Thyroid gland (tissue), 4 donors: ENCODE results near the gene CCDC87. TPM values are rescaled to one million over a fixed set of nuclear protein-coding genes. Genes with fewer than 3 reads are reported as not detected.

Source experiments
- DNase-seq, 2 donors: peaks; one replicate each; pipeline ENCODE4 v3.0.0-alpha.2; 2019
- H3K27ac ChIP-seq, 3 donors: fragments of 200-600 bp; sonication (generic); 1 replicate in 2 of 3; 2 replicates in 1 of 3; pipeline ENCODE4 v1.5.1; 2016 to 2019; ENCODE audit warnings: mild to moderate bottlenecking in 1 of 3, moderate library complexity in 1 of 3
- H3K27me3 ChIP-seq: fragments of 200-600 bp; sonication (generic); one replicate; pipeline ENCODE4 v1.5.1; 2019
- H3K36me3 ChIP-seq, 2 donors: fragments of 200-600 bp; sonication (generic); one replicate each; pipeline ENCODE4 v1.5.1; 2016 to 2019
- H3K4me1 ChIP-seq, 2 donors: fragments of 200-600 bp; sonication (generic); one replicate each; pipeline ENCODE4 v1.5.1; 2017 to 2019
- H3K4me3 ChIP-seq, 3 donors: fragments of 200-600 bp; sonication (generic); replicated peaks in 1 of 3; 1 replicate in 2 of 3; 2 replicates in 1 of 3; pipeline ENCODE4 v1.5.1; 2016; ENCODE audit warnings: mild to moderate bottlenecking in 1 of 3
- H3K9me3 ChIP-seq: fragments of 200-600 bp; sonication (generic); one replicate; pipeline ENCODE4 v1.5.1; 2017
- CTCF ChIP-seq, 6 experiments: fragments of 200-600 bp in 3 of 6; fragments of 450-650 bp in 3 of 6; sonication (generic) in 3 of 6; IDR thresholded peaks; one replicate each; pipeline ENCODE4 v1.5.1; 2016 to 2019; ENCODE audit warnings: antibody characterized with exemption in 6 of 6, mild to moderate bottlenecking in 2 of 6, inconsistent platforms in 1 of 6, moderate library complexity in 1 of 6
- POLR2A ChIP-seq, 2 donors: fragments of 450-650 bp; IDR thresholded peaks; one replicate each; pipeline ENCODE4 v1.6.1; 2017; ENCODE audit warnings: antibody characterized with exemption in 2 of 2, mild to moderate bottlenecking in 2 of 2, moderate library complexity in 1 of 2
- WGBS, 2 donors: methylation state at CpG; one replicate each; pipeline ENCODE4 v1.1.5; 2017; 5-methylcytosine and 5-hydroxymethylcytosine counted together
- intact Hi-C: fragments of 100-400 bp; cut with DNase I; formaldehyde crosslinking; loops from one replicate; pipeline ENCODE4 v1.15.1; 2023
- total RNA-seq, 4 donors: library from RNA; depleted of rRNA; stranded (reverse); fragments of >200 nt; gene quantifications; one replicate each; pipeline ENCODE4 v1.2.3, GENCODE V29; 2016

The CCDC87 gene
- total RNA-seq, 4 donors from 2014 or later, result 0.92 to 2.1 (median 1.1) TPM

DNA sequence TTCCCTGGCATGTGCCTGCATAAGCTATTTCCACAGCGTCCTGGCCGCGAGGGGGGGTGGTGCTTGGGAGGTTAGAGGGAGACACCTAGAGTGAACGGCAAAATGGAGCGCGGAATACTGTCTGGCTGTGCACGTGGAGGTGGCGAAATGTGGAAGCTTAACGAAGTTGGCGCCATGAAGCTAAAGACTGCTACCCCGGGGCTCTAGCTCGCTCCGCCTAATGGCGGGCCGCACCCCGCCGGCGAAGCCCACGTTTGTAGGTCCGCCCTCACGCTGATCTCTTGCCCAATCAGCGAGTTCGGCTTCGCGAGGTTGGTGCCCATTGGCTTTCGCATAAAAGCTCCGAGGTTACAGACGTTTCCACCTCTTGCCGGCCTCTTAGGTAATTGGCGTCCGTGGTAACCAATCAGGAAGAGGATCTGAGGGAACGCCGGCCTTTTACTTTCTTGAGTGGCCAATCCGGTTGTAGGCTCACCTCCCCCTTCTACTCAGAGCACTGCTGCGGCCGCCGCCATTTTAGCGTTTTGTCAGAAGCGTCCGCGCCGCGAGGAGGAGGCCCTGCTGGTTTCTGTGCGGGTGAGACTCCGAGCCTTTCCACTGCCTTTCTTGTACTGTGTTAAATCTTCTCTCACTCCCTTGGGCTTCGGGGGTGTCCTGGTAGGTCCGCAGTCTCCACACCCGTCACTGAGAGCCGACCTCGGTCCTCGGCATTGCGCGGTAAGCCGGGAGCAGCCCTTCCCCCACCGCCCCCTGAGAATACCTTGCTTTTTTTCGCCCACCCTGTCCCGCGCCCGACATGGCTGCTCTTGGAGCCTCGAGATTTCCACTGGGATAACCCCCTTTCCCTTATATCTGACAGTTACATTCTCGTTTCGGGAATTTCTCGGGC lies 45.6 kb upstream of the CCDC87 start, which contains the start of gene RBM4:
Gene RBM4, plus strand, starts transcription at position 527 of the 889 bp plus-strand sequence. CDS start 1,009 bp downstream, outside the sequence.
- 1% methylated on average over 49 to 62 of the region's 63 CpGs for WGBS, 2 donors
- intact Hi-C loops, result loop anchor here (2.0 to 5.0 kb wide), 2 partner anchors 22 to 39 kb away; partner anchors contain the start of genes RBM14 and RBM4B
- Histone ChIP-seq H3K4me3 (peak within 1 kb of the TSS; percentile 38 to 78 (median 42)), H3K27me3 (no peaks in the 10 kb centered on the region), H3K27ac (peak within 1 kb of the TSS; percentile 60 to 89 (median 82)), H3K4me1 (peaks cover 40 to 49% of the 10 kb centered on the region in 2 donors), H3K36me3 (peaks cover 8 to 16% of the 10 kb centered on the region in 2 donors), H3K9me3 (no peaks in the 10 kb centered on the region)
- peak; percentile 98 for DNase-seq
- TF ChIP-seq POLR2A (IDR thresholded peaks at IDR 0.05) (peak; percentile 82 to 94), CTCF (IDR thresholded peaks at IDR 0.05) (peak in 2 of 6 experiments; percentile 4 to 14)

GRCh38 chr11:66637557-66638176 lies 44.8 kb upstream of the CCDC87 start:
- H3K4me3 ChIP-seq, result peak overlapping the region in 2 of 3 donors; percentile 22 to 78
- H3K27me3 ChIP-seq, result no peaks in the 10 kb centered on the region
- no peaks in the 10 kb centered on the region for H3K9me3 ChIP-seq
- peak in 1 of 2 donors; percentile 8 for DNase-seq
- H3K27ac ChIP-seq, result peak overlapping the region; percentile 60 to 82 (median 60)
- H3K4me1 ChIP-seq, result peaks cover 36 to 42% of the 10 kb centered on the region in 2 donors
- peaks cover 5 to 14% of the 10 kb centered on the region in 2 donors for H3K36me3 ChIP-seq
- 45 to 53% methylated on average over 10 to 12 of the region's 12 CpGs for WGBS, 2 donors
- intact Hi-C loops, result loop anchor here (2.0 to 5.0 kb wide), 2 partner anchors 21 to 40 kb away; partner anchors contain the start of genes RBM14 and RBM4B
- TF ChIP-seq POLR2A (IDR thresholded peaks at IDR 0.05), result no peak
- no peak for TF ChIP-seq CTCF (IDR thresholded peaks at IDR 0.05)

GRCh38 chr11:66636411-66636810 lies 43.5 kb upstream of the CCDC87 start:
- intact Hi-C loops, result loop anchor here (5.0 kb wide), 1 partner anchor 41 kb away; the partner anchor contains the start of gene RBM4B
- no peaks in the 10 kb centered on the region for H3K9me3 ChIP-seq
- peaks cover 5 to 14% of the 10 kb centered on the region in 2 donors for H3K36me3 ChIP-seq
- H3K27me3 ChIP-seq, result no peaks in the 10 kb centered on the region
- no peak for DNase-seq
- no peak overlapping the region for H3K27ac ChIP-seq
- TF ChIP-seq POLR2A (IDR thresholded peaks at IDR 0.05), result no peak
- no peak for TF ChIP-seq CTCF (IDR thresholded peaks at IDR 0.05)
- H3K4me1 ChIP-seq, result peaks cover 23 to 29% of the 10 kb centered on the region in 2 donors
- 91 to 95% methylated on average over 3 of the region's 3 CpGs for WGBS, 2 donors
- H3K4me3 ChIP-seq, result no peak overlapping the region

DNA sequence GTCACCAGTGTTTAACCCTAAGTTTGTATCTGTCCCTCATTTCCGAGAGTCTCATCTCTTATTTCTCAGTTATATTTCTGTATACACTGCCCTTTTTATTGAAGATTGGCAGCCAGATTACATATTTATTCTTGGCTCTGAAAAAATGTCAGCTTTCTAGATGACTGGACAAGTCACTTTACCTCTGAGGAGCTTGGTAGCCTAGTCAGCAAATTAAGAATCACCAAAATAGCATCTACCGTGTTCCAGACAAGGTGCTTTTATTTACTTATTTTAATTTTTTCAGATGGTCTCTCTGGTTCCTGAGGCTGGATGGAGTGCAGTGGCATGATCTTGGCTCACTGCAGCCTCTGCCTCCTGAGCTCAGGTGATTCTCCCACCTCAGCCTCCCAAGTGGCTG lies 40.1 kb upstream of the CCDC87 start:
- 90 to 91% methylated on average over 2 of the region's 2 CpGs for WGBS, 2 donors
- H3K4me1 ChIP-seq, result peaks cover 5 to 8% of the 10 kb centered on the region in 2 donors
- H3K27ac ChIP-seq, result no peak overlapping the region
- intact Hi-C loops, result no loop called here
- H3K9me3 ChIP-seq, result no peaks in the 10 kb centered on the region
- no peaks in the 10 kb centered on the region for H3K27me3 ChIP-seq
- TF ChIP-seq CTCF (IDR thresholded peaks at IDR 0.05) (no peak), POLR2A (IDR thresholded peaks at IDR 0.05) (no peak)
- H3K4me3 ChIP-seq, result no peak overlapping the region
- H3K36me3 ChIP-seq, result peaks cover 0 to 3% of the 10 kb centered on the region in 2 donors
- DNase-seq, result no peak
